IMR-90 (cell line): ENCODE measurements around the gene ANKRD40. TPM values are rescaled to one million over a fixed set of nuclear protein-coding genes. Genes with fewer than 3 reads are reported as not detected.

Experiments
- ATAC-seq: fragments of 200-7000 bp; cut with Tn5 transposase; 2 replicates; pipeline ENCODE4 v1.9.1; 2020; ENCODE audit warnings: low read depth, mild to moderate bottlenecking, moderate library complexity
- BruUV-seq: library from RNA; stranded (reverse); fragments of 400-500 nt; replicated peaks from 2 replicates; lab custom pipeline; 2021; lab: Mats Ljungman, UMichigan
- CTCF ChIA-PET: fragments of 300-600 bp; formaldehyde crosslinking; extraction: SDS; loops from one replicate; lab custom pipeline; 2021; ENCODE audit warnings: antibody characterized with exemption; lab: Yijun Ruan, JAX
- POLR2A ChIA-PET: fragments of 300-600 bp; sonication (Branson Sonifier 250); formaldehyde crosslinking; loops from one replicate; lab custom pipeline; 2022; ENCODE audit warnings: antibody characterized with exemption; ENCODE audit not compliant: unreplicated experiment; lab: Charles Lee
- DNase-seq: peaks from one replicate; pipeline ENCODE4 v3.0.0; 2013
- H2AFZ ChIP-seq: replicated peaks from 2 replicates; pipeline ENCODE3; 2013; ENCODE audit warnings: low read length, mild to moderate bottlenecking; ENCODE audit not compliant: poor library complexity
- H2AK5ac ChIP-seq: 2 replicates; pipeline ENCODE4 v1.6.1; 2013; ENCODE audit warnings: low read depth, low read length, inconsistent platforms
- H2AK9ac ChIP-seq: replicated peaks from 2 replicates; pipeline ENCODE3; 2013; ENCODE audit warnings: mild to moderate bottlenecking, low read depth, low read length, moderate library complexity; ENCODE audit not compliant: poor library complexity
- H2BK120ac ChIP-seq: 2 replicates; pipeline ENCODE4 v1.6.1; 2013; ENCODE audit warnings: low read depth, low read length, inconsistent platforms
- H2BK15ac ChIP-seq: 3 replicates; pipeline ENCODE4 v1.6.1; 2013; ENCODE audit warnings: low read depth, low read length, inconsistent platforms
- H2BK20ac ChIP-seq: 2 replicates; pipeline ENCODE4 v1.6.1; 2013; ENCODE audit warnings: low read depth, mild to moderate bottlenecking, inconsistent platforms, low read length, moderate library complexity
- H2BK5ac ChIP-seq: 2 replicates; pipeline ENCODE4 v1.6.1; 2013; ENCODE audit warnings: mild to moderate bottlenecking, low read depth, low read length, inconsistent platforms; ENCODE audit not compliant: poor library complexity, severe bottlenecking
- H3K14ac ChIP-seq: replicated peaks from 2 replicates; pipeline ENCODE4 v1.6.1; 2013; ENCODE audit warnings: low read depth, low read length, inconsistent platforms
- H3K18ac ChIP-seq: 2 replicates; pipeline ENCODE4 v1.6.1; 2013; ENCODE audit warnings: low read depth, low read length, control low read depth
- H3K23ac ChIP-seq: 2 replicates; pipeline ENCODE4 v1.6.1; 2013; ENCODE audit warnings: low read depth, low read length, inconsistent platforms
- H3K27ac ChIP-seq: 2 replicates; pipeline ENCODE4 v1.5.1; 2013; ENCODE audit warnings: mild to moderate bottlenecking, control low read depth, low read length; ENCODE audit not compliant: insufficient read depth
- H3K27me3 ChIP-seq: 2 replicates; pipeline ENCODE4 v1.6.1; 2013; ENCODE audit warnings: low read length; ENCODE audit not compliant: control insufficient read depth, insufficient read depth
- H3K36me3 ChIP-seq: 2 replicates; pipeline ENCODE4 v1.6.1; 2013; ENCODE audit warnings: low read length, mixed read lengths; ENCODE audit not compliant: control insufficient read depth, insufficient read depth
- H3K4ac ChIP-seq: 2 replicates; pipeline ENCODE4 v1.6.1; 2013; ENCODE audit warnings: low read depth, low read length, inconsistent platforms
- H3K4me1 ChIP-seq: 2 replicates; pipeline ENCODE4 v1.6.1; 2013; ENCODE audit warnings: low read length, mixed read lengths; ENCODE audit not compliant: control insufficient read depth, insufficient read depth
- H3K4me2 ChIP-seq: 2 replicates; pipeline ENCODE4 v1.6.1; 2013; ENCODE audit warnings: low read depth, mild to moderate bottlenecking, control low read depth, low read length, moderate library complexity
- H3K4me3 ChIP-seq: 2 replicates; pipeline ENCODE4 v1.5.1; 2013; ENCODE audit warnings: low read depth, mild to moderate bottlenecking, control low read depth, low read length, moderate library complexity; ENCODE audit not compliant: insufficient read depth
- H3K56ac ChIP-seq: 2 replicates; pipeline ENCODE4 v1.6.1; 2013; ENCODE audit warnings: low read length, inconsistent platforms; ENCODE audit not compliant: insufficient read depth; ENCODE audit errors: extremely low read depth
- H3K79me1 ChIP-seq, 2 experiments: 2 replicates each; pipeline ENCODE4 v1.6.1; 2013; ENCODE audit warnings: low read length in 2 of 2, inconsistent platforms in 1 of 2, low read depth in 1 of 2
- H3K9ac ChIP-seq: 2 replicates; pipeline ENCODE4 v1.6.1; 2013; ENCODE audit warnings: low read depth, low read length, control low read depth
- H3K9me1 ChIP-seq: 2 replicates; pipeline ENCODE4 v1.6.1; 2013; ENCODE audit warnings: low read length, inconsistent platforms; ENCODE audit not compliant: insufficient read depth
- H3K9me3 ChIP-seq: 2 replicates; pipeline ENCODE4 v1.6.1; 2013; ENCODE audit warnings: low read length; ENCODE audit not compliant: control insufficient read depth, insufficient read depth
- H4K20me1 ChIP-seq: 2 replicates; pipeline ENCODE4 v1.6.1; 2013; ENCODE audit warnings: low read length, inconsistent platforms; ENCODE audit not compliant: insufficient read depth
- H4K5ac ChIP-seq: 2 replicates; pipeline ENCODE4 v1.6.1; 2013; ENCODE audit warnings: mild to moderate bottlenecking, low read depth, low read length, control low read depth
- H4K8ac ChIP-seq, 2 experiments: 2 replicates each; pipeline ENCODE4 v1.6.1; 2013; ENCODE audit warnings: low read depth in 2 of 2, low read length in 2 of 2, control low read depth in 1 of 2, inconsistent platforms in 1 of 2
- H4K91ac ChIP-seq: 2 replicates; pipeline ENCODE4 v1.6.1; 2013; ENCODE audit warnings: low read depth, low read length, inconsistent platforms; ENCODE audit not compliant: insufficient read depth
- BHLHE40 ChIP-seq: fragments of 150-350 bp; IDR thresholded peaks from 2 replicates; pipeline ENCODE4 v1.6.1; 2016; ENCODE audit warnings: mild to moderate bottlenecking, low read depth, low read length
- CEBPB ChIP-seq: IDR thresholded peaks from 2 replicates; pipeline ENCODE4 v1.6.1; 2012; ENCODE audit warnings: low read depth, low read length, improper control_type of control experiment
- CHD1 ChIP-seq: IDR thresholded peaks from 2 replicates; pipeline ENCODE4 v1.6.1; 2012; ENCODE audit warnings: low read depth, low read length, improper control_type of control experiment
- CTCF ChIP-seq: conservative IDR thresholded peaks from 2 replicates; pipeline ENCODE4 v1.5.1; 2012; ENCODE audit warnings: mild to moderate bottlenecking, low read depth, low read length, improper control_type of control experiment
- MAFK ChIP-seq: IDR thresholded peaks from 2 replicates; pipeline ENCODE4 v1.6.1; 2012; ENCODE audit warnings: low read depth, low read length, improper control_type of control experiment
- MAZ ChIP-seq: IDR thresholded peaks from 2 replicates; pipeline ENCODE4 v1.6.1; 2012; ENCODE audit warnings: low read depth, mild to moderate bottlenecking, low read length, improper control_type of control experiment, moderate library complexity, borderline replicate concordance
- NFE2L2 ChIP-seq: fragments of 150-350 bp; IDR thresholded peaks from 2 replicates; pipeline ENCODE4 v1.6.1; 2016; ENCODE audit warnings: low read depth, mild to moderate bottlenecking, low read length
- RAD21 ChIP-seq: IDR thresholded peaks from 2 replicates; pipeline ENCODE4 v1.6.1; 2012; ENCODE audit warnings: low read length, improper control_type of control experiment
- RCOR1 ChIP-seq: IDR thresholded peaks from 2 replicates; pipeline ENCODE4 v1.6.1; 2012; ENCODE audit warnings: mild to moderate bottlenecking, low read length, improper control_type of control experiment; ENCODE audit not compliant: insufficient replicate concordance
- RFX5 ChIP-seq: IDR thresholded peaks from 2 replicates; pipeline ENCODE4 v1.8.0; 2012; ENCODE audit warnings: low read depth, mild to moderate bottlenecking, low read length, moderate library complexity
- SMC3 ChIP-seq: fragments of 150-350 bp; IDR thresholded peaks from 2 replicates; pipeline ENCODE4 v1.6.1; 2016; ENCODE audit warnings: low read depth, mild to moderate bottlenecking, antibody characterized with exemption, low read length, moderate library complexity
- WGBS, 2 experiments: methylation state at CpG; one replicate each; pipeline versions ENCODE4 v1.1.5 to v1.1.7; 2013; ENCODE audit warnings: missing lambda C conversion rate in 2 of 2; ENCODE audit not compliant: insufficient read length in 1 of 2; ENCODE audit errors: extremely low coverage in 2 of 2; 5-methylcytosine and 5-hydroxymethylcytosine counted together
- dilution Hi-C: fragments of 300-500 bp; cut with HindIII; formaldehyde crosslinking; loops from one replicate; pipeline ENCODE4 v1.14.3; 2018; ENCODE audit warnings: low sequenced_read_pairs; ENCODE audit not compliant: unreplicated experiment
- in situ Hi-C: fragments of 300-500 bp; cut with MboI; formaldehyde crosslinking; loops from 3 replicates; pipeline ENCODE4 v1.14.3; 2019; ENCODE audit warnings: low sequenced_read_pairs, inconsistent platforms, mixed read lengths
- intact Hi-C: fragments of 100-400 bp; cut with micrococcal nuclease; formaldehyde crosslinking; loops from 2 replicates; pipeline ENCODE4 v1.10.0; 2022
- polyA plus RNA-seq, 3 experiments: library from polyadenylated mRNA; depleted of rRNA; stranded (reverse); fragments of >200 nt; gene quantifications; 2 replicates each; pipeline ENCODE4 v1.2.3, GENCODE V29; 2012; ENCODE audit warnings: low replicate concordance in 1 of 3
- total RNA-seq: library from RNA; depleted of rRNA; stranded (reverse); fragments of >200 nt; gene quantifications from 2 replicates; pipeline ENCODE4 v1.2.3, GENCODE V29; 2012
- TF ChIP-seq, protein P1 (sequence below): fragments of 150-350 bp; IDR thresholded peaks from 2 replicates; pipeline ENCODE4 v1.6.1; 2017; ENCODE audit warnings: mild to moderate bottlenecking, antibody characterized with exemption, low read length, low read depth

ANKRD40 gene
- total and polyA plus RNA-seq, 2 of the 4 experiments (the other 2 are of a cell fraction) = 23.4 to 35.8 TPM

DNA sequence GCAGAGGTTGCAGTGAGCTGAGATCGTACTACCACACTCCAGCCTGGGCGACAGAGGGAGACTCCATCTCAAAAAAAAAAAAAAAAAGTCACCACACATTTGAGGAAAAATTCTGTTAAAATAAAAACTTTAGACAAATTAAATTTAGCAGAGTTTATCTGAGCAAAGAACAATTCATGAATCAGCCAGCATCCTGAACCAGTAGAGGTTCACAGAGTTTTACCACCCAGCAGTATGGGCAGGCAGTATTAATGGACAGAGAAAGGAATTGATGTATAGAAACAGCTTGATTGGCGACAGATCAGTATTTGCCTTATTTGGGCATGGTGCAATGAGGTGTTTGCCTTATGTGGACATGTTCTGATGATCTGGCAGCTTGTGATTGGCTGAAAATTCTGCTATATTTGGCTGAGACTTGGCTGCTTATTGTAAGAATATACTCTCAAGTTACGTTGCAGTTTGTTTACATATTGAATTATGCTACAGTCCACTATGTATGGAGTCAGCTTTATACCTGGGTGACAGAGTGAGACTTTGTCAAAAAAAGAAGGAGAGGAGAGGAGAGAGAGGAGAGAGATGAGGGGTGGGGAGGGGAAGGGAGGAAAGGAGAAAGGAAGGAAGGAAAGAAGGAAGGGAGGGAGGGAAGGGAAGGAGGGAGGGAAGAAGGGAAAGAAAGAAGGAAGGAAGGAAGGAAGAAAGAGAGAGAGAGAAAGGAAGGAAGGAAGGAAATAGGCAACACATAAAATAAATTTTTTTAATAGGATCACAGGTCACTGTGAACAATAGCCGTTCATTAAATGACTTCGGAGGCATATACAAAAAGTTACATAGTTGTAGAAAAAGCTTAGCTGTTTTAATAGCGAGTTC, 58.4 kb downstream of the ANKRD40 start (continued):
- TF ChIP-seq MAZ (no peak), RCOR1 (no peak)

GRCh38 chr17:50647187-50647586, 60.5 kb downstream of the ANKRD40 start:
- Histone ChIP-seq H3K9me1 (peaks cover 13% of the 10 kb centered on the region), H3K27me3 (no peaks in the 10 kb centered on the region), H2BK15ac (no peak overlapping the region), H3K18ac (no peak overlapping the region), H3K4me3 (no peak overlapping the region), H4K8ac (no peak overlapping the region), H4K20me1 (no peaks in the 10 kb centered on the region), H3K9me3 (peaks cover 3% of the 10 kb centered on the region; the same call in 1 of the 2 replicates), H4K91ac (no peak overlapping the region), H3K9ac (no peak overlapping the region), H3K23ac (no peak overlapping the region), H2AK5ac (peak overlapping the region; percentile 67; the same call in 1 of the 2 replicates), H3K36me3 (no peaks in the 10 kb centered on the region), H4K5ac (no peak overlapping the region), H2AK9ac (no peak overlapping the region), H2BK20ac (peak overlapping the region; percentile 36; the same call in 1 of the 2 replicates), H3K14ac (no peak overlapping the region; the same call in 1 of the 2 replicates), H3K4ac (no peak overlapping the region), H2BK120ac (no peak overlapping the region), H3K79me1 (peaks cover 13 to 23% of the 10 kb centered on the region in 2 experiments; a peak in 3 of 4 replicates), H3K56ac (no peak overlapping the region), H2BK5ac (no peak overlapping the region), H3K4me1 (peaks cover 5% of the 10 kb centered on the region; the same call in 1 of the 2 replicates), H3K4me2 (no peak overlapping the region), H2AFZ (peak overlapping the region; percentile 4), H3K27ac (no peak overlapping the region)
- ATAC-seq (no peak), DNase-seq (no peak)
- 61% methylated on average over 2 of the region's 2 CpGs; no CpG with 5 or more reads in 1 of the 2 experiments for WGBS, 2 experiments
- dilution Hi-C loops (no loop called here), in situ Hi-C loops (no loop called here), intact Hi-C loops (no loop called here)
- no TSS peak for BruUV-seq
- ChIA-PET POLR2A (no interaction called here), CTCF (no interaction called here)
- TF ChIP-seq RAD21 = no peak
- TF ChIP-seq, protein P1, sequence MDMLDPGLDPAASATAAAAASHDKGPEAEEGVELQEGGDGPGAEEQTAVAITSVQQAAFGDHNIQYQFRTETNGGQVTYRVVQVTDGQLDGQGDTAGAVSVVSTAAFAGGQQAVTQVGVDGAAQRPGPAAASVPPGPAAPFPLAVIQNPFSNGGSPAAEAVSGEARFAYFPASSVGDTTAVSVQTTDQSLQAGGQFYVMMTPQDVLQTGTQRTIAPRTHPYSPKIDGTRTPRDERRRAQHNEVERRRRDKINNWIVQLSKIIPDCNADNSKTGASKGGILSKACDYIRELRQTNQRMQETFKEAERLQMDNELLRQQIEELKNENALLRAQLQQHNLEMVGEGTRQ = no peak
- no peak for TF ChIP-seq MAZ
- TF ChIP-seq CEBPB = no peak
- TF ChIP-seq NFE2L2 = no peak
- no peak for TF ChIP-seq SMC3
- no peak for TF ChIP-seq MAFK
- no peak for TF ChIP-seq BHLHE40
- no peak for TF ChIP-seq RFX5
- TF ChIP-seq CTCF = no peak
- no peak for TF ChIP-seq RCOR1
- TF ChIP-seq CHD1 = no peak
